Bronchial epithelial cell (primary cell): ENCODE measurements around the gene MGMT. TPM values are rescaled to one million over a fixed set of nuclear protein-coding genes. Genes with fewer than 3 reads are reported as not detected.

ENCODE experiments used
- DNase-seq: peaks from one replicate; pipeline ENCODE4 v3.0.0-alpha.2; 2010; ENCODE audit warnings: low read depth
- FAIRE-seq: peaks from 2 replicates; lab custom pipeline; 2011; peaks lifted over from hg19 to GRCh38; lab: Jason Lieb, UNC
- H3K27me3 ChIP-seq: 2 replicates; pipeline ENCODE4 v1.5.1; 2011; ENCODE audit warnings: low read length; ENCODE audit not compliant: control insufficient read depth, insufficient read depth
- H3K36me3 ChIP-seq: 2 replicates; pipeline ENCODE4 v1.5.1; 2011; ENCODE audit warnings: low read length; ENCODE audit not compliant: control insufficient read depth, insufficient read depth
- H3K4me3 ChIP-seq: 2 replicates; pipeline ENCODE4 v1.5.1; 2011; ENCODE audit warnings: mild to moderate bottlenecking, low read depth, low read length, control low read depth
- CTCF ChIP-seq: IDR thresholded peaks from 2 replicates; pipeline ENCODE4 v1.5.1; 2011; ENCODE audit warnings: mild to moderate bottlenecking, moderate library complexity, low read length, control low read depth, inconsistent platforms; ENCODE audit not compliant: insufficient read depth, severe bottlenecking
- total RNA-seq: library from RNA; depleted of rRNA; stranded (reverse); fragments of >200 nt; gene quantifications from 2 replicates; pipeline ENCODE4 v1.2.1, GENCODE V29; 2014

MGMT gene
- total RNA-seq, 1 donor from 2014 or later: 19.7 TPM

- H3K27me3 ChIP-seq: no peaks in the 10 kb centered on the region
- no peak for DNase-seq
- FAIRE-seq: no peak
- no peaks in the 10 kb centered on the region for H3K36me3 ChIP-seq
- TF ChIP-seq CTCF: no peak
- H3K4me3 ChIP-seq: no peak overlapping the region
Measured at GRCh38 chr10:129631006-129631405, 164.0 kb downstream of the MGMT start.

GRCh38 chr10:129631870-129632623, 165.0 kb downstream of the MGMT start:
- Histone ChIP-seq H3K36me3 (no peaks in the 10 kb centered on the region), H3K4me3 (no peak overlapping the region), H3K27me3 (no peaks in the 10 kb centered on the region)
- FAIRE-seq (no peak), DNase-seq (no peak)
- TF ChIP-seq CTCF: no peak

GRCh38 chr10:129637010-129637409, 170.0 kb downstream of the MGMT start:
- Histone ChIP-seq H3K27me3 (no peaks in the 10 kb centered on the region), H3K4me3 (no peak overlapping the region), H3K36me3 (no peaks in the 10 kb centered on the region)
- FAIRE-seq: no peak
- no peak for TF ChIP-seq CTCF
- DNase-seq: no peak

- H3K36me3 ChIP-seq: no peaks in the 10 kb centered on the region
- no peak overlapping the region for H3K4me3 ChIP-seq
- H3K27me3 ChIP-seq: no peaks in the 10 kb centered on the region
- DNase-seq (no peak), FAIRE-seq (no peak)
- TF ChIP-seq CTCF: no peak
Measured at GRCh38 chr10:129637846-129638245, 170.8 kb downstream of the MGMT start.

- Histone ChIP-seq H3K4me3 (no peak overlapping the region), H3K36me3 (no peaks in the 10 kb centered on the region), H3K27me3 (no peaks in the 10 kb centered on the region)
- DNase-seq (no peak), FAIRE-seq (no peak)
- TF ChIP-seq CTCF: no peak
Measured at GRCh38 chr10:129641351-129641750, 174.3 kb downstream of the MGMT start.

GRCh38 chr10:129641982-129642381, 174.9 kb downstream of the MGMT start:
- H3K36me3 ChIP-seq: no peaks in the 10 kb centered on the region
- H3K27me3 ChIP-seq: no peaks in the 10 kb centered on the region
- TF ChIP-seq CTCF: no peak
- no peak overlapping the region for H3K4me3 ChIP-seq
- no peak for FAIRE-seq
- no peak for DNase-seq
